GM18868 (cell line): Measurements from ENCODE around the gene ANXA3.

Experiments
- ATAC-seq: cut with Tn5 transposase; IDR thresholded peaks from one replicate; pipeline ENCODE4 v1.9.1; 2021; ENCODE audit warnings: mild to moderate bottlenecking, moderate library complexity; ENCODE audit not compliant: unreplicated experiment

ANXA3 gene

DNA sequence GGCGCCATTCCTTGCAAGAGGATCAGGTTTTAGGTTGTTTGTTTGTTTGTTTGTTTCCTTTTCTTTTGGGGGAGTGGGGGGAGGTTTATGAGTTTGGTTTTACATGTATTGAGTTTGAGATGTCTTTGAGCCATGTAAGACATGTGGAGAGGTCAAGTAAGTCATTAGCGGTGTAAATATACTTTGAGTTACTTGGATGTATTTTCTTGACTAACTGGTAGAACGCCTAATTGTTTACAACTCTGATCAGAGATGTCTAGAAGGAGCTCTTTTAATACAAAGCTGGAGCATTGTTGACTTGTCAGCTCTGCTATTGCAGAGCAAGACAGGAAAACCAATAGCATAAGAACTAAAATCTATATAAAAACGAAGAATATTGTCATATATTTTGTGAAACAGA, 57.1 kb downstream of the ANXA3 start:
- ATAC-seq, result no peak

DNA sequence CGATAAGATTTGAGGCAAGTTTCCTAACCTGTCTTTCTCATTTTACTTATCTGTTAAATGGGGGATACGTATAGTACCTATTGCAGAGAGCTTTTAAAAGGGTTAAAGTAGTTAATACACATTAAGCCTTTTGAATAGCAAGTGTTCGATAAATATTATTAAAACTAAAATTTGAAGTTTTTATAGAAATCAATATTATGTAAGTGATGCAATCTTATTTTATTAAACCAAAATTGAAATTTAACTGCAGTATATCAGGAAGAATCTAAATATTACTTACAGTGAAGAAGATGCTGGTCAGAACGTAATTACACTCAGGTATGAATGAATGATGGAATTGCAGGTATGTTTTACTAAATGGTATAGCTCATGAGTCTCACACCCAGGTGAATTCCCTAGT, 58.0 kb downstream of the ANXA3 start:
- ATAC-seq, result no peak

DNA sequence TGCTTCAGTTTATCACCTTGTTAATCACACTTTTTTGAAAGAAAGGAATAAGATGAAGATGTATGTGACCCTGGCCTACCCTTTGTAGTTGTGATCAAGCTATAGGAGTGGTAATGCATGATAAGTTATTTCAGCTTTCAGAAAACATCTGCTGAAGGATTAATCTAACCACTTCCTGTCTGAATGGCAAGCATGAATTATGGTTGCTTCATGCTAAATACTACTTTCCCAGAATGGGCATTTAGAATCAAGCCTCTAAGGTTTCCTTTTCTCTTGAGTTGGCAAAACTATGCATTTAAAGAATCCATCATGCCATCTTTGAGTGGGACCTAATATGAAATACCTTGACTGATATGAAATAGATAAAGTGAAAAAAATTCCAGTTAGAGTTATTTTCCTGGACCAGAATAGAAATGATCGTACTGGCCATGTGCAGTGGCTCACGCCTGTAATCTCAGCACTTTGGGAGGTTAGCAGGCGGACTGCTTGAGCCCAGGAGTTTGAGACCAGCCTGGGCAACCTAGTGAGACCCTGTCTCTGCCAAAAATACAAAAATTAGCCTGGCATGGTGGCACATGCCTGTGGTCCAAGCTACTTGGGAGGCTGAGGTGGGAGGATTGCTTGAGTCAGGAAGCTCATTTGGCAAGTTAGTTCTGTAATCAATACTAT, 59.1 kb downstream of the ANXA3 start:
- peak; percentile 34 for ATAC-seq

DNA sequence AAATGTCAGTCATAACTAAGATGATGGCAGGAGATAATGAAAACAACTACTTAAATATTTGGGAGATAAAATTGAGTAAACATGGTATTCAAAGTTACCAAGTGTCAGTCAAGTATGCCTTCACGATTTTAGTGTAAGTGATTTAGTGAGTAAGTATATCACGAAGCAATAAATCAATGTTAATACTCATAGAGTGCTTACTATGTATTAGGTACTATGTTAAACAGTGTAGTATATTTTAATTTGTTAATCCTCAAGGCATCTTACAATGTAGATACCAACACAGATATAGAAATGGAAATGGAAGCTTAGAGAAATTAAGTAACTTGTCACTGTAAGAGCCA, 59.6 kb downstream of the ANXA3 start:
- no peak for ATAC-seq

DNA sequence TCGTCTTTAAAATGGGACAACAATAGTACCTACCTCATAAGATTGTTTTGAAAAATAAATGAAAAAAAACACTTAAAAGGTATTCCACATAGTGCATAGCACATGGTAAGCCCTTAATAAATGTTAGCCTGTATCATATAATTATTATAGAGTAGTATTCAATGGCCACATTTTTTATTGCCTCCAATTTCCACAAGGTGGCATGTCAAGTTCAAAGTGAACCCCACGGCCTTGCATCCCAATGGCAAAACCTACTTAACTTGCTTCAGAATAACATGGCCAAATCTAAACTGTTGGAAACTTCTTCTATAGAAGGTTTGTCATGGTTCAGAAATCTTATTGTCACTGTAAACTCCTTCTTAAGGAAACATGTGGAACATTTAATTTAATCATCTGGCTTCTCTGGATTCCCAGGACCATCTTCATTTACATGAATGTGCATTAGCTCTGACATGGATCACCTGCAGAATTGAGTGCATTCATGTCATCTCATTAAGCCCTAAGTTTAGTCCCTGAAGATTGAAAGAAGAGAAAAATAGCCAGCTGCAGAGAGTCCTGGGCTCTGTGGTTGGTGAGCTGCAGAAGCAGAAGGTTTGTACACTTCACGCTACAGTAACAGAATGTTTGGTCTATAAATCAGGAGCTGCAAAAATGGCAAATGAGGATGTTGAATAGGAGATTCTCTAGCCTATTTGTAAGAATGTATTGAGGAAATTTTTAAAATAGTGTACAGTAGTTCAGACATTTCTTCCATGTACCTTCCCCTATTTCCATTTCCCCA, 61.0 kb downstream of the ANXA3 start:
- ATAC-seq, result peak; percentile 21

DNA sequence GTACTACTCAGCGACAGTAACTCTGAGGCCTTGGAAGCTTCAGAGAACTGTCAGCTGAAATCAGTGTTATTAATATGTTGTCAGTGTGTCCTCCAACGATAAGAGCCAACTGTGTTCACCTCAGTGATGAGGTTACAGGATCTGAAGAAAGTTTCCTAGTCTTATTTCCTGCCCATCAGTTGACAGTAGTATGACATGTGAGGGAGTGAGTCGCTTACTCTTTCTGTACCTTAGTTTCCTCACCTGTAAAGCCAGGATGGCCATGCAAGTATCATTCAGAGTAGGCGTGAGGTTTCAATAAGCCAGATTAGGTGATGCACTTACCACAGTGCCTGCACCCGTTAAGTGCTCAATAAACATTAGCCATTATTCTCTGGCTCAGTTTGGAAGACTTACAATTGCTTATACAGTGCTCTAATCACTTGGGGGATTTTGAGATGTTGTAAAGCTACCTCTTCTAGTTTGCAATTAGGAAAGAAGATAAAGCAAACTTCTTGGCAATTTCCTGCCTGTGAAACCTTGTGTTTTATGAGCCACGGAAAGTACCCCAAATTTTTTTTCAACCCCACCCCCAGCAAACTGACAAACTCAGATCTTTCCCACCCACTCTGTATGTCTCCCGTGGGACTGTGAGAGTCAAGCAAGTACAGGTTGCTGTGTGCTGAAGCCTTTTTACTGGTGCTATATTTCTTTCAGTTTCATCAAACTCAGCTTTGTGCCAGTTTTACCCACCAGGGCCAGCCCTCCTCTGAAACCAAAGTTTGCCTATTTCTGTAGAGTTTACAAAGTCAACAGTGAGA, 62.2 kb downstream of the ANXA3 start:
- peak; percentile 85 for ATAC-seq

DNA sequence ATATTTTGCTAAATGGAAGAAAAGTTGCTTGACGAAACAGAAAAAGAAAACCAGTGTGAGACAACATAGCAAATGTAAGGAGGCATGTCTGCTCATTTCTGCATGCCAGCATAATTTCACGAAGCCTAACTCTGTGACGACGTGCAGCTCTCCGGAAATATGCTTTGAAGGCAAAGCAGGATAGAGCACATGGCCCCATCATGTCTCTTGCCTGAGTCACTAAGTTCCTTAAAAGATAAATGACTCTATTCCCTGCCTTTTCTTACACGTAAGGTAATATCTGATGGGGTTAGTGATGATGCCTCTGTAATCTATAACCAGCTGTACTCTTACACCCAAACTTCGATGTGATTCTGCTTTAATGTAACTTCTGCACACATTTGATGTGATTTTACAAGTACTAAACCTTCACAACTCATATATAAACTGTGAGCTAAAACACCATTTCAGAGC, 64.5 kb downstream of the ANXA3 start:
- no peak for ATAC-seq

DNA sequence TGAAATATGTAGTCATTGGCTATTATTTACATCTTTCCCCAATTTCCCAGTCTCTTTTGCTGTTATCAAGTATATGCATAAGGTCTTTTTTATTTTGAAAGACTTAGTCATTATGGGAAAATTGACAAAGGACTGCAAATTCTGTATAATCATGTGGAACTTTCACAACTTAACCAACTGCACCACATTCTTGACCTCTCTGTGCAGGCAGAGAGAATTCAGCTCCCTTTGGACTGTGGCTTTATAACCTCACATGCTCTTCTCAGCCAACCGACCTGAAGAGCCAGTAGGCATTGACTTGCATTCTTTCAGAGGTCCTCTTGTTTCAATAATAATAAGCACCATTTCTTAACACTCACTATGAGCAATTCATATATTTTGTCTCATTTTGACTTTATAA, 66.9 kb downstream of the ANXA3 start:
- no peak for ATAC-seq

DNA sequence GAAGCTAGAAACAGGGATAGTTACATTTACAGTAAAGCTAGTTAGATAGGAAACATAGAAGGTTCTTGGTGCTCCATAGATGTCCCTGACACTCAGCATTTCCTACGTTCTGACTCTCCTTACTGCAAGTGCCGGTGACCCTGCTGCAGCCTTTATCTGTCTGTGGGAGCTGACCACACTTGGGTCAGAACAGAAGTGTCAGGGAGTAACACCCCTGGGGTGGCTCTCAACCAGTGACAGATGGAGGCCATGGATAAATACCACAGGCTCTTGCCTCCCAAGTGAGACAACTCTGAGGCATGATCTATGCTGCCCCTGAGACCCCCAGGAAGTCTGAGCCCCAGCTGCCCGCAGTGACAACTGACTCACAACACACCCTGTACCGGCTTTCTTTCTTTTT, 69.8 kb downstream of the ANXA3 start:
- no peak for ATAC-seq

DNA sequence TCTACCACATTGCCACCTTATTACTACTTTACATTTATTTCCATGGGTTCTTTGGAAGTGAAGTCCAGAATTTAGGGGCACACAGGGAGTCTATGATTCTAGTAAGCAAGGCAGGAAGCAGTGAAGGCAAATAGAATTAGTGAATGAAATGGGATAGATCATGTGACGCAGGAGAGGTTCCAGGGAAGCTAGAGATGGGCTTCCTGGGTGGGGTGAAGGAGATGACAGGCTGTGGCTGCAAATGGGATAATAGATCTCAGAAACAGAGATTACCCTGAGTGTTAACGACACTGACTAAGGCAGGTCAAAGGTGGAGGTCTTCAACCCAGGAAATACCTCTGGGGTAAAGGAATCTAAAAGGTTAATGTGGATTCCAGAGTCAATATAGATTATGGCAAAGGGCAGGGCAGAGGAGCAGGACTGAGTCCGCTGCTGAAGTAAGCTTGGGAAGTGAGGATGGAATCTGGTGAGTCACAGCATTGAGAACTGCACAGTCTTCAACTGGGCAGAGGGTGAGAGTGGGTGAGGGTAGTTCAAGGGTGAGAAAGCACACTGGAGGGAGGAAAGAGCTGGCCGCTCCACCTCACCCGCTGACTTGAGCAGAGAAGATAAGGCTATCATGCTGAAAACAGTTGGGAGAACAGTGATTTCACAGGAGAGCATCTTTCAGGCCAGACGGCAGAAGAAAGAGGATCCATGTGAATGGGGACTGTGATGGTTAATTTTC, 70.8 kb downstream of the ANXA3 start:
- no peak for ATAC-seq

DNA sequence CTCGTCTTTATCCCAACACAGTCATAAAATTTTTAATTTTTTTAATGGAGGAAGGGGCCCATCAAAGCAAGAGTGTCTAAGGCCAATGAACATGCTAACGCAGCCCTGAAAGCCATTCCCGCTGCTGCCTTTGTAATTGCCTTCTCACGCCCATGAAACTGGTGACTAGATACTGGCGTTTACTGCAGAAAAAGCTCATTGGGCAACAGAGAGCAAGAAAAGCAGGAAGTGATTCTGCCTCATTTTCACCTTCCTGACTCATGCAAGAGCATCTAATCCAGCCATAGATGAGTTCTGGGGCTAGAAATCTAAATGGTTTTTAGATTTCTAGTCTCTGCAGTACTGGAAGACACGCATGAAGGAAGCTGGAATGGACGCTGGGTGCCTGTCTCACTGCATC, 72.5 kb downstream of the ANXA3 start:
- ATAC-seq, result no peak

DNA sequence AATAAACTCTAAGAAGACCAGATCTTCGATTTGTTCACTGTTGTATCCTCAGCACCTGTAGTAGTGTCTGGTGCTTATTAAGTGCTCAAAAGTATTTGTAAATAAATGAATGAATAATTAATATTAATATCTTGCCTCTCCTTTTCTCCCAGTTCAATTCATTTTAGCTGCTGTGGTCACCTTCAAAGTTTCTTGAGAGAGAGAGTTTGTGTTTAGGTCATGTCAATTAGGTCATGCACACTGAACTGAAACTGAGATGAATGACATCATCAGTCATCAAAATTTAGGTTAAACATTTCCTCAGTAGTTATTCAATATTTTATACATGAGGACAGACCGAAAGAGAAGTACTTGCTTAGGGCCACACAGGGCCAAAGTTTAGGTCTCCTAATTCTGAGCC, 73.5 kb downstream of the ANXA3 start:
- ATAC-seq, result no peak

DNA sequence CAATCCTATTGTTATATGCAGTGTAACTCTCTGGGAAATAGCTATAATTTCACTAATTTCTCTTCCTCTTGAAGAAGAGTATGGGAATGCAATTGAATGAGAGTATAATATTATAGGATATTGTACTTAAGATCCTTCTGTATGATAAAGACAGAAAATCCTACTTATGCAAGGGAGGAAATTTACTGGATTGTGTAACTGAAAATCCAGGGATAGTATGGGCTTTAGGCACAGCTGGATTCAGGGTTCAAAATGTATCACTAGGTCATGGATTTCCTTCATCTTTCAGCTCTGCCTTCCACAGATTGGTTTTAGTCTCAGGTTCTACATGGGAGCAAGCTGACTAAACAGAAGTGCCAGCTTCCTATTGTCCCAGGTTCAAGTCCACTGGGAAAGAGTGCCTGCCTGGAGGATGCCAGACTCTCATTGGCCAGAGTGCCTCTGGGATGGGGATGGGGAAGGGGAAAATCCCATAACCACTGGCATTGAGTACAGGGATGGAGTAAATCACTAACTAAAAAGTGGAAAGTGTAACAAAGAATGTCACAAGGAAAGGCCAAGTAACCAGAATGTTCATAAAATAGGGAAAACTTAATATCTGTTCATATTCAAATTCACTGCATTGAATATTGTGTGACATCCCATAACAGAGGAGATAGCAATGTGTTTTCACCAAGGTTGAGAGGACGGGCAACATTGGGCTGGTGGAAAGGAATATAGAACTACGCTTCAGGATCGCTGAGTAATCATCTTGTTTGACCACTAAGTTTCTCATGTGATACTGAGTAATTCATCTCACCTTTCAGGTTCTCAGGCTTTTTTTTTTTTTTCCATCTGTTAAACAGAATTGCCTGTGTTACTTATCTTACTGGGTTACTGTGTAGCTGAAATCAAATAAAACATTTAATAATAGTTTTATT, 75.7 kb downstream of the ANXA3 start:
- ATAC-seq, result peak; percentile 45

DNA sequence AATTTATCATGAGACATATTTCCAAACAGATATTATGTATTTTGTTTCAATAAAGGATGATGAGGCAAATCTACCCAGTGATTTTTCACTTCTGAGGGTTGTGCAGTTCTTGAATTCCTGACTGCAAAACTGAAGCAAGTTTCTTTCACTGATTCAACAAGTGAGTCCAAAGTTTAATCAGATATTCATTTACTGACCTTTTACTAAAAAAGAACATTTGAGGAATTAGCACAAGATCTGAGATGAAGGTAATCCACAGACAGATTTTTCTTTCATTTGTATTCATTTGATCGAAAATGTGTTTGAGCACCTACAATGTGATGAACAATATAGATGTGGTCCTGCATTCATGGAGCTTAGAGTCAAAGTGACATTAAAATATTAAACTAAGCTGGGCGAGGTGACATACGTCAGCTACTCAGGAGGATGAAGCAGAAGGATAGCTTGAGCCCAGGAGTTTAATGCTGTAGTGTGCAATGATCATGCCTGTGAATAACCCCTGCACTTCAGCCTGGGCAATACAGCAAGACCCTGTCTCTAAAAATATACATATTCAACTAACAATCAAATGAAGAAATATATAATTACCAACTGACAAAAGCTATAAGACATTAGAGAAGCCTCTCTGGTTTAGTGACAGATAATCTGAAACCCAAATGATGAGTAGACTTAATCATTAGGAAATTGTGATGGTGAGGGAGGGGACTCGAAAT, 76.6 kb downstream of the ANXA3 start:
- ATAC-seq, result no peak

DNA sequence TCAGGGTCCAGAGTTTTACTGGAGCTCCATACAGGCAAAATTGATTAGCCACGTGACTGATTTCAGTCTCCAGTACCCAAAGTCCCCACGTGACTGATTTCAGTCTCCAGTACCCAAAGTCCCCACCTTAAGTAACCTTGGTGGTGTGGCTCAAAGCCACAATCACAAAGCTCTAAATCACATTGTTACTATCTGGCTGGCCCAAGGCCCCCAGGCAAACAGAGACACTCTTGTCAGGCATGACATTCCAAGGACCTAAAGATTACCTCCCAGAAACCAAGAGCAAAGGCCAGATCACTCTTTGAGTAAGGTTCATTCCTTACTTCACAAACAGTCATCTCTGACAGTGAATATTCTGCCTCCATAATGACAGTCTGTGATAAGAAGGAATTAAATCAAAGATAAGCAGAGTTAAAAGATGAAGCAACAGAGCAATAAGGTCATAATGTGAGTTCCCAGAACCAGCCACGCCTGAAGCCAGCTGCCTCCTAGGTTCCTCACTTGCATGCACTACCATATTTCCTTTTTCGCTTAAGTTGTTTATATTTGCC, 78.5 kb downstream of the ANXA3 start:
- peak; percentile 36 for ATAC-seq

DNA sequence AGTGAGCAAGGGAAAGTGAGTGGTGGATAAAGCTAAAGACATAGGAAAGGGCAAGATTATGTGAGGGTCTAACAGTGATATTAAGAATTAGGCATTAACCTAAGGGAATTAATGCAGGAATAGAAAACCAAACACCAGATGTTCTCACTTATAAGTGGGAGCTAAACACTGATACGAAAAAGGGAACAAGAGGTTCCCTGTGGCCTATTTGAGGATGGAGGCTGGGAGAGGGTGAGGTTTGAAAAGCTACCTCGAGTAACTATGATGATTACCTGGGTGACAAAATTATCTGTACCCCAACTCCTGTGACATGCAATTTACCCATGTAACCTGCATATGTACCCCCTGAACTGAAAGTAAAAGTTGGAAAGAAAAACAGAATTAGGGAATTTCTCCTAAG, 79.0 kb downstream of the ANXA3 start:
- ATAC-seq, result no peak

DNA sequence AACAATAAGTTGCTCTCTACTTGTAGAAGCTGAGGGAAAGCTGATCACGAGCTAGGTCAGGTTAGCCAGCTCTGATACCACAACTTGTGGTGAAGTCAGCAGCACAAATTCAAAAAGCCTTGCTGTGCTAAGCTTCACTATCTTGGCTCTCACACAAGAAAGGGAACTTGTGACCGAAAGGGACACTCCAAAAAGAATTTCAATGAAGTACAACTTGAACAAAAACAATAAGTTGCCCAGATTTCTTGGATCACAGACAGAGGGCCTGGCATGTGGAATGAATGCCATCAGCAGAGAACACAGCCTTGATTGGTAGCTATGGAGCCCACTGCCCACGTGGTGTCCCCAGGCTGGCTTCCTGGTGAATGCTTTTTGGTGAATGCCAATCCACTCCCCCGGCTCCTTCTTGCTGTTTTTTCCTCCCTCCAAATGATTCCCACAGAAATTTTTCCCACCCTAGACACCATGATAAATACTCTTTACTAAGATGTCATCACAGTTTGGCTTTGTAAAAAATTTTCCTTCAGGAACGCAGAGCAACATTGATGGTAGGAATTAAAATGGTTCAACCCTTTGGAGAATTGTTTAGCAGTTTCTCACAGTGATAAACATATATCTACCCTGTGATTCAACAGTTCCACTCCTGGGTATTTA, 82.6 kb downstream of the ANXA3 start:
- no peak for ATAC-seq

DNA sequence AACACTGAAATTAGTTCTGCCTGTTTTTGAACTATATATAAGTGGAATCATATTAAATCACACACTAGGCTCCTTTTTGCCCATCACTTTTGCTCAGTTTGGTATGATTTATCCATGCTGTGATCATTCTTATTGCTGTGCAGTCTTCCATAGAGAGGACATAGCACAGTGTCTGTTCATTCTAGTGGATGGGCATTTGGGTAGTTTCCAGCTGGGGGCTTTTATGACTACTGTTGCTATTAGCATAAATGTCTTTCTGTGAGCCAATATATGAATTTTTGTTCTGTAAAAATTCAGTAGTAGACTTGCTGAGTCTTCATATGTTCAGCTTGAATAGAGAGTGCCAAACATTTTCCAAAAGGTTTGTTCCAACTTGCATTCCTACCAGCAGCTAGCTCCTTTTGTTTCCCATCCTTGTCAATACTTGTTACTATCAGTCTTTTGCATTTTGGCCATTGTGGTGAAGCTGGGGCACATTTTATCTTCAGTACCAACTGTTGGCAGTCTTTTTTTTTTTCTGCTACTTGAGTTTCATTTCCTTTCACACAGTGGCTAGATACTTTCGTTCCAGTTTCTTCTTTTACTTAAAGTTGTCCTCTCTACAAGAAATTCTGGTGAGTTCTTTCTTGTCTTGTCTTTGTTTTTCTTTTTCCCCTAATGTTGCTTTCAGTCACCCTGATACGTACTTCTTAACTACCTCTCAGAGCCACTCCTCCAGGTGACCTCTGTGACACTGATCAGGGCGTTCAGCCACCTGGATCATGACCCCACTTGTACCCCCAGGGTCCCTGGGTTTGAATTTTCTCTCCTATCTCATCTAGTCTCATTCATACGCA, 87.0 kb downstream of the ANXA3 start:
- ATAC-seq, result peak; percentile 72
